Upper lobe of right lung (tissue), 1 donor: ENCODE data around the gene ZNF521. TPM values are rescaled to one million over a fixed set of nuclear protein-coding genes. Genes with fewer than 3 reads are reported as not detected.

ENCODE experiments used
- ATAC-seq: fragments of 200-7000 bp; cut with Tn5 transposase; one replicate; pipeline ENCODE4 v1.9.1; 2020; ENCODE audit warnings: mild to moderate bottlenecking, moderate library complexity
- DNase-seq: peaks from one replicate; pipeline ENCODE4 v3.0.0-alpha.2; 2020
- H3K27ac ChIP-seq: fragments of 200-600 bp; one replicate; pipeline ENCODE4 v1.8.0; 2022
- H3K27me3 ChIP-seq: fragments of 200-600 bp; one replicate; pipeline ENCODE4 v1.8.0; 2022; ENCODE audit warnings: mild to moderate bottlenecking
- H3K36me3 ChIP-seq: fragments of 200-600 bp; one replicate; pipeline ENCODE4 v1.8.0; 2022
- H3K4me1 ChIP-seq: fragments of 200-600 bp; one replicate; pipeline ENCODE4 v1.8.0; 2022
- H3K4me3 ChIP-seq: fragments of 200-600 bp; one replicate; pipeline ENCODE4 v1.8.0; 2022; ENCODE audit warnings: mild to moderate bottlenecking
- H3K9me3 ChIP-seq: fragments of 200-600 bp; one replicate; pipeline ENCODE4 v1.8.0; 2022
- intact Hi-C: fragments of 100-400 bp; cut with DNase I; formaldehyde crosslinking; loops from one replicate; pipeline ENCODE4 v1.11.0; 2022
- total RNA-seq: library from RNA; stranded (reverse); fragmentation: NEBNext Ultra II Directional; extraction: Animal tissue kit (Norgen Biotek cat#: 25700); gene quantifications from one replicate; pipeline ENCODE4 v1.2.1, GENCODE V29; 2021
- TF ChIP-seq, protein P1 (sequence below): fragments of 200-600 bp; IDR thresholded peaks from one replicate; pipeline ENCODE4 v1.8.0; 2022; ENCODE audit warnings: antibody characterized with exemption
- donor health status: DM: no; HTN: yes; CAD: no; lungs with severe emphysema.

ZNF521 gene
- total RNA-seq, 1 donor from 2014 or later = 25.0 TPM

DNA sequence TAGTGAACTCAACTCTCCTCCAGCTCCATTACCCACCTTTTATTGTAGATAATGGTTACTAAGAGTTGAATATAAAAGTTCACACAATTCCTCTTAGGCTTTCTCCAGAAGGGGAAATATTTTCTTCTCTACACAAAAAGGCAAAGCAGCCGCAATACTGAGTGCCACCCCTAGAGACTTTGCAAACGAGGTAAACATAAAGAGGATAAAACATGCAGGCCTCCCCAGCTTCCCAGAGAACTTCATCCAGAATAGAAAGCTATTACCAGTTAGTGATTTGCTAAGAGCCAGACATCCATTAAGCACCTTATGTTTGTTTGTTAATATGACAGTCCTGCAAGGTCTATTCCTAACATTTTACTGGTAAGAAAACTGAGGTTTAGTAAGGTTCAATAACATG lies 17.4 kb downstream of the ZNF521 start:
- no peaks in the 10 kb centered on the region for H3K27me3 ChIP-seq
- ATAC-seq = no peak
- intact Hi-C loops = no loop called here
- DNase-seq = no peak
- no peak overlapping the region for H3K27ac ChIP-seq
- H3K4me3 ChIP-seq = no peak overlapping the region
- H3K4me1 ChIP-seq = no peaks in the 10 kb centered on the region
- H3K36me3 ChIP-seq = no peaks in the 10 kb centered on the region
- H3K9me3 ChIP-seq = no peaks in the 10 kb centered on the region
- TF ChIP-seq, protein P1, sequence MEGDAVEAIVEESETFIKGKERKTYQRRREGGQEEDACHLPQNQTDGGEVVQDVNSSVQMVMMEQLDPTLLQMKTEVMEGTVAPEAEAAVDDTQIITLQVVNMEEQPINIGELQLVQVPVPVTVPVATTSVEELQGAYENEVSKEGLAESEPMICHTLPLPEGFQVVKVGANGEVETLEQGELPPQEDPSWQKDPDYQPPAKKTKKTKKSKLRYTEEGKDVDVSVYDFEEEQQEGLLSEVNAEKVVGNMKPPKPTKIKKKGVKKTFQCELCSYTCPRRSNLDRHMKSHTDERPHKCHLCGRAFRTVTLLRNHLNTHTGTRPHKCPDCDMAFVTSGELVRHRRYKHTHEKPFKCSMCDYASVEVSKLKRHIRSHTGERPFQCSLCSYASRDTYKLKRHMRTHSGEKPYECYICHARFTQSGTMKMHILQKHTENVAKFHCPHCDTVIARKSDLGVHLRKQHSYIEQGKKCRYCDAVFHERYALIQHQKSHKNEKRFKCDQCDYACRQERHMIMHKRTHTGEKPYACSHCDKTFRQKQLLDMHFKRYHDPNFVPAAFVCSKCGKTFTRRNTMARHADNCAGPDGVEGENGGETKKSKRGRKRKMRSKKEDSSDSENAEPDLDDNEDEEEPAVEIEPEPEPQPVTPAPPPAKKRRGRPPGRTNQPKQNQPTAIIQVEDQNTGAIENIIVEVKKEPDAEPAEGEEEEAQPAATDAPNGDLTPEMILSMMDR = no peak

DNA sequence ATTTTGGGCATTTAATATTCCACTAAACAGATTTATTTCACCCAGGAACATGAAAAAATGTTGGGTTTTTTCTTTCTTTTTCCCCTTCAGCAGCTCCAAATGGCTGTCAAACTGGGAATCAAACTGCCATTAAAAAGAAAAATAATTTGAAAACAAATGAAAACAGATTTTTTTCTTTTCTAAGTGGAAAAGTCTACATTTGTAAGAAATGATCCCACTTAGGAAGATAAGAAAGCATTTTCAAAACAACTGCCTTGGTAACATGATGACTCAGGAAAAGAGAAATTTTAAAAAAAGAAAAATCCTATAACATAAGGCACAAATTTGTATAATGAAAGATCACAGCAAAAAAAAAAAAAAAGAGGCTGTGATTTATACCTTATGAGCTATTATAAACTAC lies 20.0 kb downstream of the ZNF521 start:
- H3K36me3 ChIP-seq = no peaks in the 10 kb centered on the region
- ATAC-seq = no peak
- peaks cover 9% of the 10 kb centered on the region for H3K4me1 ChIP-seq
- intact Hi-C loops = no loop called here
- H3K9me3 ChIP-seq = no peaks in the 10 kb centered on the region
- no peak overlapping the region for H3K27ac ChIP-seq
- H3K27me3 ChIP-seq = no peaks in the 10 kb centered on the region
- H3K4me3 ChIP-seq = no peak overlapping the region
- TF ChIP-seq, protein P1 = no peak
- no peak for DNase-seq

DNA sequence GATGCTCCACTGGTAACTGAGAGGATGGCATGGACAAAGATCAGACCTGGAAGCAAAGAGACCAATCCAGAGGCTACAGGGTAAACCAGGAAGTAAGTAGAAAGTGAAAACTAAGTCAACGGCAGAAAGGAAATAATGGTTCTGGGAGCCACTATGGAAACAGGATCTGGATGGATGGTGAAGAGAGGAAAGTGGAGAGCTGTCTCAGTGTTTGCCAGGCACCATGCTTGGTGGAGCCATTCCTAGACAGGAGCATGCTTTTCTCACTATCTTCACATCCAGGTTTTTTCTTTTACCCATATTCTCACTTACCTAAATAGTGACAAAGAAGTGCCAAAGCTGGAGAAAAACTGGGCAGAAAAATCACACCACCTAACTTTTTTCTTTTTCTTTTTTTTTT lies 22.2 kb downstream of the ZNF521 start:
- ATAC-seq (no peak), DNase-seq (no peak)
- TF ChIP-seq, protein P1 = no peak
- Histone ChIP-seq H3K4me1 (peaks cover 14% of the 10 kb centered on the region), H3K4me3 (no peak overlapping the region), H3K36me3 (no peaks in the 10 kb centered on the region), H3K27ac (no peak overlapping the region), H3K9me3 (no peaks in the 10 kb centered on the region), H3K27me3 (no peaks in the 10 kb centered on the region)
- intact Hi-C loops = no loop called here

DNA sequence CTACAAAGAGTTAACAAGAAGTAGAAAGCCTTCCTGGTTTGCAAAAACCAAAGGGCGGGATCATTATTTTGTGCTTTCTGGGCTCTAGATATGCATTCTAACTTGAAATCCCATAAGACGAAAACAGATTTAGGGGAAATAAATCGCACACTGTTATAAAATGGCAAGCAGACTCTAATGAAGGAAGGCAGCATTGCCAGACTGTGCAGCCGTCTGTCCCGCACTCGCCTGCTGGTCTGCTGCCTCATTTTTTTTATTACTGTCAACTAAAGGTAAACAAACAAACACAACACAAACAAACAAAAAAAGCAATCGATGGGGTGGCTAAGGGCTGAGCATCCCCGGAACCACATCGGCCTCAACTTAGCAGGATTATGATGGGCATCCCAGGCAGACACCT lies 24.4 kb downstream of the ZNF521 start:
- Histone ChIP-seq H3K27ac (no peak overlapping the region), H3K4me1 (peaks cover 14% of the 10 kb centered on the region), H3K27me3 (no peaks in the 10 kb centered on the region), H3K9me3 (no peaks in the 10 kb centered on the region), H3K36me3 (no peaks in the 10 kb centered on the region), H3K4me3 (no peak overlapping the region)
- DNase-seq = no peak
- ATAC-seq = no peak
- intact Hi-C loops = no loop called here
- TF ChIP-seq, protein P1 = no peak

DNA sequence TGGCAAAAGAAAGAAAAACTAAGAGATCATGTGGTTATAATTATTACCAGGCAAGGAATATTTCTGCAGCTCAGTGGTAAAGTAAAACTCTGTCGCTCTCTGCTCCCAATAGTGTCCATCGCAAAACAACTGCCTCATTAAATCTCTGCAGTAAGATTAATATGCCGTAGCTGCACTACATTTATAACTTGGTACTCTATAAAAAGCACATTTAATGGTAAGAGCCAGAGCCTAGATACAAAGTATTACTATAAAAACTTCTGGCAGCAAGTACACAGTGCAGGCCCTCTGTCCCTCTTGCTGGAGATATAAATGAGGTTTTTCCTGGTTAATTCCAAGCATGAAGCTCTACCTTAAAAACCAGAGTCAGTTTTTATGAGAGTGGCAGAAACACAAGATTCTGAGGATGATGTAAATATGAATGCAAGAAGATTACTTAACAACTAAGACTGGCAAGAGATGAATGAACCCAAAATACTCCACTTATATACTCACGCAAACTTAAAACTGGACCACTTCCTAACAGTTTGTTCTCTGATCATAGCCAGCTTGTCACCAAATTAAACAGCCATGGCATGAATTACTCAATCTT lies 25.5 kb downstream of the ZNF521 start:
- TF ChIP-seq, protein P1 = no peak
- ATAC-seq (no peak), DNase-seq (no peak)
- Histone ChIP-seq H3K4me1 (peaks cover 14% of the 10 kb centered on the region), H3K27me3 (no peaks in the 10 kb centered on the region), H3K36me3 (no peaks in the 10 kb centered on the region), H3K9me3 (no peaks in the 10 kb centered on the region), H3K4me3 (no peak overlapping the region), H3K27ac (no peak overlapping the region)
- intact Hi-C loops = no loop called here

DNA sequence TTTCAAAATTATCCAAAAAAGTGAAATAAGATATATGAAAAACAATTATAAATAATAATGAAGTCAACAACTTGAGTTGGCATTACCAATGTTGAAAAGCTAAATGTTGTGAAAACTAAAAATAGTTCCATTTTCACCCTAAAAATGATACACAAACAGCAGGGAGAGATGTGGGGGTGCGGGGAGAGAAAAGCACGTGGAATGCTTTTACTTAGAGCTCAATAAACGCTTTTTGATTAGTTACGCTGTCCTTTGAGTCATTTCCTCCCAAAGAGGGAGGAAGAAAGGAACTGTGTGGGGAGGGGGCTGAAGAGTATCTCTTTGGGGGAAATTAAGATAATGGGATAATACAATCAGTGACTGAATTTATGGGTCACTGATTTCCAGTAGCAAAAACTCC lies 29.2 kb downstream of the ZNF521 start:
- no peak for ATAC-seq
- no peak overlapping the region for H3K27ac ChIP-seq
- H3K9me3 ChIP-seq = no peaks in the 10 kb centered on the region
- H3K4me1 ChIP-seq = peaks cover 11% of the 10 kb centered on the region
- H3K27me3 ChIP-seq = no peaks in the 10 kb centered on the region
- no peak overlapping the region for H3K4me3 ChIP-seq
- TF ChIP-seq, protein P1 = no peak
- no peaks in the 10 kb centered on the region for H3K36me3 ChIP-seq
- DNase-seq = no peak
- intact Hi-C loops = no loop called here
